Measurements from ENCODE around the gene MSI2. TPM values are rescaled to one million over a fixed set of nuclear protein-coding genes. Genes with fewer than 3 reads are reported as not detected.

Gene MSI2
- total and polyA plus RNA-seq, 2 donors: 19.0 to 43.4 TPM

GRCh38 chr17:57708410-57708809 is 452.1 kb downstream of the MSI2 start:
- DNase-seq (ENCODE audit: extremely low spot score): no peak
- Histone ChIP-seq H3K4me3 (ENCODE audit: low read depth, low read length) (no peak overlapping the region), H3K4me1 (ENCODE audit: insufficient read depth) (no peaks in the 10 kb centered on the region), H3K36me3 (ENCODE audit: insufficient read depth) (no peaks in the 10 kb centered on the region), H3K27ac (ENCODE audit: low read depth) (no peak overlapping the region)
- 54% methylated on average over 2 of the region's 2 CpGs for WGBS

DNA sequence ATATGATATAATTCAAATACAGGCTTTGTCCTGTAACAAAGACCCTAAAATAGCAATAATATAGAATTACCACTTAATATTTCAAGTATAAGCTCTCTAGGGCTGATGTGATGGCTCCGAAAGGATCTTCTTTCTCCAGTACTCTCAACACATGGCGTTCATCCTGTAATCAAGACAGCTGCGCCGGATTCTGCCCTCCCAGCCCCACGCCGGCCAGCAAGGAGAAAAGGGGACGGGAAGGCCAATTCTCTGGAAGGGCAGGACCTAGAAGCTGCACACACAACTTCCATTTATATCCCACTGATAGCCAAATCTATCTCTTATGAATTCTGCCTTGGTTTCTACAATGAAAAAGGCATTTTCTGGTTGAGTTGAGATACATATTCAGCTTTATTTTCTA is 456.8 kb downstream of the MSI2 start:
- no peaks in the 10 kb centered on the region for H3K4me1 ChIP-seq (ENCODE audit: insufficient read depth)
- no peaks in the 10 kb centered on the region for H3K36me3 ChIP-seq (ENCODE audit: insufficient read depth)
- no peak overlapping the region for H3K27ac ChIP-seq (ENCODE audit: low read depth)
- 80% methylated on average over 7 of the region's 7 CpGs for WGBS
- no peak overlapping the region for H3K4me3 ChIP-seq (ENCODE audit: low read depth, low read length)
- no peak for DNase-seq (ENCODE audit: extremely low spot score)

- no peak overlapping the region for H3K27ac ChIP-seq (ENCODE audit: low read depth)
- H3K36me3 ChIP-seq (ENCODE audit: insufficient read depth): no peaks in the 10 kb centered on the region
- H3K4me3 ChIP-seq (ENCODE audit: low read depth, low read length): no peak overlapping the region
- WGBS: 27% methylated on average over 7 of the region's 7 CpGs
- no peaks in the 10 kb centered on the region for H3K4me1 ChIP-seq (ENCODE audit: insufficient read depth)
- DNase-seq (ENCODE audit: extremely low spot score): no peak
Observed at GRCh38 chr17:57714665-57715180, 458.4 kb downstream of the MSI2 start.

DNA sequence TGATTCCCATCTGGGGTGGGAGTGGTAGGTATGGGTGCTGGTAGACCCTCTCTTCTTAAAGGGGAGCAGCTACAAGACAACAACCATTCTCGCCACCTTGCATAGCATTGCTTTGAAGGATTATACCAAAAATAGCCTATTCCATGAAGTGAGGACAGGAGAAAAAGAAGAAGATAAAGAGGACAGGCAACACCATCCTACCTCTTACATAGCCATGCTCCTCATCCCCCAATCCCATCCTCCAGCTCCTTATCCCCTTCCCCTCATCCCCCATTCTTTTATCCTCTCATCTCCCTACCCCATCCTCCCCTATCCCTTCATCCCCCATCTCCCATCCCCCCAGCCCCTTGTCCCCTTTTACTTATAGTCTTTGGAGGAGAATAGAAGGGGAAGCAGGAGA is 459.7 kb downstream of the MSI2 start:
- no peak overlapping the region for H3K4me3 ChIP-seq (ENCODE audit: low read depth, low read length)
- no peaks in the 10 kb centered on the region for H3K36me3 ChIP-seq (ENCODE audit: insufficient read depth)
- no peak for DNase-seq (ENCODE audit: extremely low spot score)
- no peak overlapping the region for H3K27ac ChIP-seq (ENCODE audit: low read depth)
- 94% methylated on average over 1 of the region's 1 CpG for WGBS
- H3K4me1 ChIP-seq (ENCODE audit: insufficient read depth): no peaks in the 10 kb centered on the region

GRCh38 chr17:57718878-57719277 is 462.6 kb downstream of the MSI2 start:
- Histone ChIP-seq H3K4me1 (ENCODE audit: insufficient read depth) (no peaks in the 10 kb centered on the region), H3K4me3 (ENCODE audit: low read depth, low read length) (no peak overlapping the region), H3K27ac (ENCODE audit: low read depth) (no peak overlapping the region), H3K36me3 (ENCODE audit: insufficient read depth) (no peaks in the 10 kb centered on the region)
- no peak for DNase-seq (ENCODE audit: extremely low spot score)
- 82% methylated on average over 8 of the region's 8 CpGs for WGBS

GRCh38 chr17:57720386-57721035 is 464.2 kb downstream of the MSI2 start:
- no peaks in the 10 kb centered on the region for H3K36me3 ChIP-seq (ENCODE audit: insufficient read depth)
- no peak overlapping the region for H3K4me3 ChIP-seq (ENCODE audit: low read depth, low read length)
- no peak overlapping the region for H3K27ac ChIP-seq (ENCODE audit: low read depth)
- WGBS: 88% methylated on average over 2 of the region's 2 CpGs
- no peak for DNase-seq (ENCODE audit: extremely low spot score)
- no peaks in the 10 kb centered on the region for H3K4me1 ChIP-seq (ENCODE audit: insufficient read depth)

GRCh38 chr17:57721967-57722703 is 465.8 kb downstream of the MSI2 start:
- WGBS: 96% methylated on average over 3 of the region's 3 CpGs
- H3K4me3 ChIP-seq (ENCODE audit: low read depth, low read length): no peak overlapping the region
- no peaks in the 10 kb centered on the region for H3K4me1 ChIP-seq (ENCODE audit: insufficient read depth)
- no peak for DNase-seq (ENCODE audit: extremely low spot score)
- no peak overlapping the region for H3K27ac ChIP-seq (ENCODE audit: low read depth)
- no peaks in the 10 kb centered on the region for H3K36me3 ChIP-seq (ENCODE audit: insufficient read depth)

GRCh38 chr17:57722704-57723043 is 466.4 kb downstream of the MSI2 start:
- WGBS: 81% methylated on average over 7 of the region's 7 CpGs
- Histone ChIP-seq H3K27ac (ENCODE audit: low read depth) (no peak overlapping the region), H3K36me3 (ENCODE audit: insufficient read depth) (no peaks in the 10 kb centered on the region), H3K4me1 (ENCODE audit: insufficient read depth) (no peaks in the 10 kb centered on the region), H3K4me3 (ENCODE audit: low read depth, low read length) (no peak overlapping the region)
- no peak for DNase-seq (ENCODE audit: extremely low spot score)

GRCh38 chr17:57723427-57724025 is 467.2 kb downstream of the MSI2 start:
- 85% methylated on average over 13 of the region's 13 CpGs for WGBS
- DNase-seq (ENCODE audit: extremely low spot score): no peak

DNA sequence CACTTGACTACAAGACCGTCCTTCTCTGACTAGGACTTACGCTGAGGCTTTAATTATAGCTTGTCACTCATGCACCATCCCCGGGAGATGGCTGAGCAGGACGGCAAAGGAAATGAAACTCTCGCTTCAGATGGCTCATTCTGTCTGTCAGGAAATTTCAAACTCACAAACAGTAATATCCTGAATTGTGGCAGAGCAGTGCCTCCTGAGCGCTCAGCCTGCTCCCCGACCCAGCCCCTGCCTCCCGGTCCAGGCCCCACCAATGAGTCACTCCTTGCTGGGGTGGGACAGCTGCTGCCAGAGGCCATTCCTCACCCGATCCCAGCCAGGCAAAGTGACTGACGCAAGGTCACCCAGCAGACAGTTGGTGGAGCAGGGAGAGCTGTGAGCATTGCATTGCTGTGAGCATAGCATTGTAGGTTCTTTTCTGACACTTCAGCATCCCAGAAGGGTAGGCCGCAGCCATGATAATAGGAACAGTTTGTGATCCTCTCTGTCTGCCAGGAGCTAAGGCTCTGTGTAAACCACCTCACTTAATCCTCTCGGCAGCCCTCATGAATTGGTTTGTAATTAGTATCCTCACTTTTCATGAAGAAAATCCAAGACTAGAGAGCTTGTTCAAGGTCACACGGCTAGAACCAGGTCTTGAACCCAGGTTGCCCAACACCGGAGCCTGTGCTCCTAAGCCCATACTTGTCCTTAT is 467.9 kb downstream of the MSI2 start:
- WGBS: 81% methylated on average over 14 of the region's 14 CpGs
- Histone ChIP-seq H3K36me3 (ENCODE audit: insufficient read depth) (no peaks in the 10 kb centered on the region), H3K4me1 (ENCODE audit: insufficient read depth) (no peaks in the 10 kb centered on the region), H3K27ac (ENCODE audit: low read depth) (no peak overlapping the region), H3K4me3 (ENCODE audit: low read depth, low read length) (no peak overlapping the region)
- no peak for DNase-seq (ENCODE audit: extremely low spot score)

More at GRCh38 chr17:57723427-57724025, 467.2 kb downstream of the MSI2 start:
- no peaks in the 10 kb centered on the region for H3K4me1 ChIP-seq (ENCODE audit: insufficient read depth)
- H3K4me3 ChIP-seq (ENCODE audit: low read depth, low read length): no peak overlapping the region
- no peak overlapping the region for H3K27ac ChIP-seq (ENCODE audit: low read depth)
- H3K36me3 ChIP-seq (ENCODE audit: insufficient read depth): no peaks in the 10 kb centered on the region

GRCh38 chr17:57724729-57725125 is 468.4 kb downstream of the MSI2 start:
- Histone ChIP-seq H3K36me3 (ENCODE audit: insufficient read depth) (no peaks in the 10 kb centered on the region), H3K27ac (ENCODE audit: low read depth) (no peak overlapping the region), H3K4me3 (ENCODE audit: low read depth, low read length) (no peak overlapping the region), H3K4me1 (ENCODE audit: insufficient read depth) (no peaks in the 10 kb centered on the region)
- 97% methylated on average over 5 of the region's 5 CpGs for WGBS
- DNase-seq (ENCODE audit: extremely low spot score): no peak

- DNase-seq (ENCODE audit: extremely low spot score): no peak
- Histone ChIP-seq H3K4me1 (ENCODE audit: insufficient read depth) (no peaks in the 10 kb centered on the region), H3K36me3 (ENCODE audit: insufficient read depth) (no peaks in the 10 kb centered on the region), H3K27ac (ENCODE audit: low read depth) (no peak overlapping the region), H3K4me3 (ENCODE audit: low read depth, low read length) (no peak overlapping the region)
- WGBS: 79% methylated on average over 9 of the region's 9 CpGs
Observed at GRCh38 chr17:57726213-57726790, 470.0 kb downstream of the MSI2 start.

DNA sequence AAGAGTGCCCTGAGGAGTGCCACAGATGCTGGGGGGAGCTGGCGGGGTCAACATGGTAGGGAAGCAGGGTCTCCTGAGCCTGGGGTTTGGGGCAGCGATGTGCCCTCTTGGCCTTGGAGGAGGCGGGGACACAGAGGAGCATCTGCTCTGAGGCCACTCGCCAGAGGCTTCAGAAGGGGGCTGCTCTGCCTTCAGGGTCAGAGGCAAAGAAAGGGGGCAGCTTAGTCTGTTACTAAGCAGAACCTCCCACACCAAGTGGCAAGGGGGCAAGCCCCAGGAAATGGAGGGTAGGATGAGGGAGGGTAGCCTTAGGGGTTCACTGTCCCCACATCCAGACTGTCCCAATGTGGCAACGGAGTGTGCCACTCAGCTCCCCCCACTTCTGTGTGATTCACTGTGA is 470.5 kb downstream of the MSI2 start:
- WGBS: 85% methylated on average over 5 of the region's 5 CpGs
- Histone ChIP-seq H3K4me3 (ENCODE audit: low read depth, low read length) (no peak overlapping the region), H3K36me3 (ENCODE audit: insufficient read depth) (no peaks in the 10 kb centered on the region), H3K27ac (ENCODE audit: low read depth) (no peak overlapping the region), H3K4me1 (ENCODE audit: insufficient read depth) (no peaks in the 10 kb centered on the region)
- DNase-seq (ENCODE audit: extremely low spot score): no peak
